Ovary (tissue), 3 donors: ENCODE results near the gene TEN1.

Experiments
- POLR2A ChIP-seq: fragments of 450-650 bp; IDR thresholded peaks from one replicate; pipeline ENCODE4 v1.6.1; 2017; ENCODE audit warnings: antibody characterized with exemption, mild to moderate bottlenecking, moderate library complexity
- TF ChIP-seq, protein P1 (sequence below), 3 donors: fragments of 450-650 bp in 2 of 3; fragments of 200-600 bp in 1 of 3; IDR thresholded peaks; one replicate each; pipeline versions ENCODE4 v1.5.1 to v1.8.0; 2016 to 2022; ENCODE audit warnings: antibody characterized with exemption in 3 of 3, mild to moderate bottlenecking in 1 of 3
- donor health status: DM: no; HTN: no; CAD: no.

DNA sequence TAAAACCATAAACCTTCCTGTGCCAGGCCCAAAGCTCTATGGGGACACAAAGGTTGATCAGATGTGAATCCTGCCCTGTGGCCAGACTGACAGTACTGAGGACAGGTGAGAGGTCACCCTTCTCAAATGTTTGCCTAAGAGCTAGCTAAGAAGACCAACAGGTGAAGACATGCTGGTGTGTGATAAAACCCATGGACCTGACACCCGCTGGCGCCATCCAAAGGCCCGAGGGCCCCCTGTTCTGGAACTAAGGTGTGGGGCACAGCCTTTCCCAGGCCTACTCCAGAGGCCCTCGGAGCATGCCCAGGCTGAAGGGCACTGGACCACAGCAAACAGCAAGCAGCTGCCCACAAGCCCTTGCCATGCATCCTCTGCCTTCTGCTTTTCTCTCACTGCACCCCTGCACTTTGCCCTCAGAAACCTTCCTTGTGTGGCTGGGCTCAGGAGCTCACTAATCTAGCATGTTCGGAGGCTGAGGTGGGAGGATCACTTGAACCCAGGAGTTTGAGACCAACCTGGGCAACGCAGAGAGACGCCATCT is 16.4 kb downstream of the TEN1 start:
- TF ChIP-seq POLR2A, result no peak
- TF ChIP-seq, protein P1, sequence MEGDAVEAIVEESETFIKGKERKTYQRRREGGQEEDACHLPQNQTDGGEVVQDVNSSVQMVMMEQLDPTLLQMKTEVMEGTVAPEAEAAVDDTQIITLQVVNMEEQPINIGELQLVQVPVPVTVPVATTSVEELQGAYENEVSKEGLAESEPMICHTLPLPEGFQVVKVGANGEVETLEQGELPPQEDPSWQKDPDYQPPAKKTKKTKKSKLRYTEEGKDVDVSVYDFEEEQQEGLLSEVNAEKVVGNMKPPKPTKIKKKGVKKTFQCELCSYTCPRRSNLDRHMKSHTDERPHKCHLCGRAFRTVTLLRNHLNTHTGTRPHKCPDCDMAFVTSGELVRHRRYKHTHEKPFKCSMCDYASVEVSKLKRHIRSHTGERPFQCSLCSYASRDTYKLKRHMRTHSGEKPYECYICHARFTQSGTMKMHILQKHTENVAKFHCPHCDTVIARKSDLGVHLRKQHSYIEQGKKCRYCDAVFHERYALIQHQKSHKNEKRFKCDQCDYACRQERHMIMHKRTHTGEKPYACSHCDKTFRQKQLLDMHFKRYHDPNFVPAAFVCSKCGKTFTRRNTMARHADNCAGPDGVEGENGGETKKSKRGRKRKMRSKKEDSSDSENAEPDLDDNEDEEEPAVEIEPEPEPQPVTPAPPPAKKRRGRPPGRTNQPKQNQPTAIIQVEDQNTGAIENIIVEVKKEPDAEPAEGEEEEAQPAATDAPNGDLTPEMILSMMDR (IDR thresholded peaks at IDR 0.05), result no peak
